ENCODE measurements around the gene CCT2. TPM values are rescaled to one million over a fixed set of nuclear protein-coding genes. Genes with fewer than 3 reads are reported as not detected.

Gene CCT2
- total RNA-seq, 1 experiment from 2014 or later: 506 TPM

DNA sequence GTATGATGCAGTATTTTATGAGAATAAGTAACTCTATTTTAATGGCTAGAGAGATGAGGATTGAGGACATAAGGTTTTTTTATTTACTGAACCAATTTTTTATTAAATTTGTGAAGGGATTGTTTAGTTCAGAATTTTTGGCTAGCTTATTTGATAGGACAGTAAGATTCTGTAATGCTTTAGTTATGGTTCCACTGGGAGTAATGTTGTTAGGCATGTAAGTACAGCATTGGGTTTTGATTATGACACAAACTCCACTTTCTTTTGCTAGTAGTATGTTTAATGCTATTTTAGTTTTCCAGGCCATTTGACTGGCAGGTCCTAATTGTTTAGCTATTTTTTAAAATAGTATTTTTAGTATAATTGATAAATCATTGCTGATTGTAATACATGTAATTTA is 59.3 kb downstream of the CCT2 start:
- DNase-seq: no peak
- Histone ChIP-seq H3K36me3 (replicated peaks; ENCODE audit: control insufficient read depth, insufficient read depth, low read length) (no peaks in the 10 kb centered on the region), H3K4me3 (ENCODE audit: insufficient read depth, low read depth, low read length) (no peak overlapping the region), H3K27me3 (ENCODE audit: control insufficient read depth, insufficient read depth, low read length) (no peaks in the 10 kb centered on the region)

GRCh38 chr12:69645031-69645430 is 59.8 kb downstream of the CCT2 start:
- no peak for DNase-seq
- Histone ChIP-seq H3K27me3 (ENCODE audit: control insufficient read depth, insufficient read depth, low read length) (no peaks in the 10 kb centered on the region), H3K36me3 (replicated peaks; ENCODE audit: control insufficient read depth, insufficient read depth, low read length) (no peaks in the 10 kb centered on the region), H3K4me3 (ENCODE audit: insufficient read depth, low read depth, low read length) (no peak overlapping the region)

GRCh38 chr12:69647178-69647577 is 61.9 kb downstream of the CCT2 start:
- Histone ChIP-seq H3K36me3 (replicated peaks; ENCODE audit: control insufficient read depth, insufficient read depth, low read length) (no peaks in the 10 kb centered on the region), H3K4me3 (ENCODE audit: insufficient read depth, low read depth, low read length) (no peak overlapping the region), H3K27me3 (ENCODE audit: control insufficient read depth, insufficient read depth, low read length) (no peaks in the 10 kb centered on the region)
- no peak for DNase-seq

- DNase-seq: no peak
- Histone ChIP-seq H3K27me3 (ENCODE audit: control insufficient read depth, insufficient read depth, low read length) (no peaks in the 10 kb centered on the region), H3K36me3 (replicated peaks; ENCODE audit: control insufficient read depth, insufficient read depth, low read length) (no peaks in the 10 kb centered on the region), H3K4me3 (ENCODE audit: insufficient read depth, low read depth, low read length) (no peak overlapping the region)
Observed at GRCh38 chr12:69648476-69648875, 63.2 kb downstream of the CCT2 start.

GRCh38 chr12:69649529-69649928 is 64.3 kb downstream of the CCT2 start:
- no peak for DNase-seq
- Histone ChIP-seq H3K27me3 (ENCODE audit: control insufficient read depth, insufficient read depth, low read length) (no peaks in the 10 kb centered on the region), H3K4me3 (ENCODE audit: insufficient read depth, low read depth, low read length) (no peak overlapping the region), H3K36me3 (replicated peaks; ENCODE audit: control insufficient read depth, insufficient read depth, low read length) (no peaks in the 10 kb centered on the region)

Other genes with a start within 250 kb of the CCT2 start
- gene LYZ, start 237.1 kb upstream of the CCT2 start, total RNA-seq (2014; rRNA removed; shearing (Covaris generic)): not detected in 2 replicates
- gene YEATS4, start 225.7 kb upstream of the CCT2 start, total RNA-seq (2014; rRNA removed; shearing (Covaris generic)): 45.8 and 57.9 TPM in 2 replicates
- 21.8 and 26.3 TPM in 2 replicates for gene FRS2, start 115.1 kb upstream of the CCT2 start, total RNA-seq (2014; rRNA removed; shearing (Covaris generic))
- gene LRRC10, start 25.4 kb downstream of the CCT2 start, total RNA-seq (2014; rRNA removed; shearing (Covaris generic)): not detected in 2 replicates
- not detected in 2 replicates for gene BEST3, start 113.8 kb downstream of the CCT2 start, total RNA-seq (2014; rRNA removed; shearing (Covaris generic))
- 31.0 and 60.2 TPM in 2 replicates for gene RAB3IP, start 153.4 kb downstream of the CCT2 start, total RNA-seq (2014; rRNA removed; shearing (Covaris generic))
- gene MYRFL, start 239.8 kb downstream of the CCT2 start, total RNA-seq (2014; rRNA removed; shearing (Covaris generic)): 0.11 TPM in 1 of 2 replicates, not detected in the other